Upper lobe of right lung (tissue), 1 donor: Measurements from ENCODE around the gene C10orf53. TPM values are rescaled to one million over a fixed set of nuclear protein-coding genes. Genes with fewer than 3 reads are reported as not detected.

Experiments
- ATAC-seq: fragments of 200-7000 bp; cut with Tn5 transposase; one replicate; pipeline ENCODE4 v1.9.1; 2020; ENCODE audit warnings: mild to moderate bottlenecking, moderate library complexity
- DNase-seq: peaks from one replicate; pipeline ENCODE4 v3.0.0-alpha.2; 2020
- H3K27ac ChIP-seq: fragments of 200-600 bp; one replicate; pipeline ENCODE4 v1.8.0; 2022
- H3K27me3 ChIP-seq: fragments of 200-600 bp; one replicate; pipeline ENCODE4 v1.8.0; 2022; ENCODE audit warnings: mild to moderate bottlenecking
- H3K36me3 ChIP-seq: fragments of 200-600 bp; one replicate; pipeline ENCODE4 v1.8.0; 2022
- H3K4me1 ChIP-seq: fragments of 200-600 bp; one replicate; pipeline ENCODE4 v1.8.0; 2022
- H3K4me3 ChIP-seq: fragments of 200-600 bp; one replicate; pipeline ENCODE4 v1.8.0; 2022; ENCODE audit warnings: mild to moderate bottlenecking
- H3K9me3 ChIP-seq: fragments of 200-600 bp; one replicate; pipeline ENCODE4 v1.8.0; 2022
- intact Hi-C: fragments of 100-400 bp; cut with DNase I; formaldehyde crosslinking; loops from one replicate; pipeline ENCODE4 v1.11.0; 2022
- total RNA-seq: library from RNA; stranded (reverse); fragmentation: NEBNext Ultra II Directional; extraction: Animal tissue kit (Norgen Biotek cat#: 25700); gene quantifications from one replicate; pipeline ENCODE4 v1.2.1, GENCODE V29; 2021
- TF ChIP-seq, protein P1 (sequence below): fragments of 200-600 bp; IDR thresholded peaks from one replicate; pipeline ENCODE4 v1.8.0; 2022; ENCODE audit warnings: antibody characterized with exemption
- donor health status: DM: no; HTN: yes; CAD: no; lungs with severe emphysema.

C10orf53 gene
- total RNA-seq, 1 donor from 2014 or later: not detected

GRCh38 chr10:49655099-49655498 is 24.4 kb upstream of the C10orf53 start:
- Histone ChIP-seq H3K4me3 (no peak overlapping the region), H3K36me3 (no peaks in the 10 kb centered on the region), H3K4me1 (no peaks in the 10 kb centered on the region), H3K27ac (no peak overlapping the region), H3K27me3 (peaks cover 12% of the 10 kb centered on the region), H3K9me3 (no peaks in the 10 kb centered on the region)
- ATAC-seq (no peak), DNase-seq (no peak)
- TF ChIP-seq, protein P1, sequence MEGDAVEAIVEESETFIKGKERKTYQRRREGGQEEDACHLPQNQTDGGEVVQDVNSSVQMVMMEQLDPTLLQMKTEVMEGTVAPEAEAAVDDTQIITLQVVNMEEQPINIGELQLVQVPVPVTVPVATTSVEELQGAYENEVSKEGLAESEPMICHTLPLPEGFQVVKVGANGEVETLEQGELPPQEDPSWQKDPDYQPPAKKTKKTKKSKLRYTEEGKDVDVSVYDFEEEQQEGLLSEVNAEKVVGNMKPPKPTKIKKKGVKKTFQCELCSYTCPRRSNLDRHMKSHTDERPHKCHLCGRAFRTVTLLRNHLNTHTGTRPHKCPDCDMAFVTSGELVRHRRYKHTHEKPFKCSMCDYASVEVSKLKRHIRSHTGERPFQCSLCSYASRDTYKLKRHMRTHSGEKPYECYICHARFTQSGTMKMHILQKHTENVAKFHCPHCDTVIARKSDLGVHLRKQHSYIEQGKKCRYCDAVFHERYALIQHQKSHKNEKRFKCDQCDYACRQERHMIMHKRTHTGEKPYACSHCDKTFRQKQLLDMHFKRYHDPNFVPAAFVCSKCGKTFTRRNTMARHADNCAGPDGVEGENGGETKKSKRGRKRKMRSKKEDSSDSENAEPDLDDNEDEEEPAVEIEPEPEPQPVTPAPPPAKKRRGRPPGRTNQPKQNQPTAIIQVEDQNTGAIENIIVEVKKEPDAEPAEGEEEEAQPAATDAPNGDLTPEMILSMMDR: no peak
- intact Hi-C loops: no loop called here

GRCh38 chr10:49656845-49657493 is 22.5 kb upstream of the C10orf53 start:
- DNase-seq (no peak), ATAC-seq (no peak)
- no peak overlapping the region for H3K27ac ChIP-seq
- peaks cover 12% of the 10 kb centered on the region for H3K27me3 ChIP-seq
- H3K36me3 ChIP-seq: no peaks in the 10 kb centered on the region
- H3K4me3 ChIP-seq: no peak overlapping the region
- no peaks in the 10 kb centered on the region for H3K9me3 ChIP-seq
- TF ChIP-seq, protein P1: no peak
- no peaks in the 10 kb centered on the region for H3K4me1 ChIP-seq
- intact Hi-C loops: no loop called here

DNA sequence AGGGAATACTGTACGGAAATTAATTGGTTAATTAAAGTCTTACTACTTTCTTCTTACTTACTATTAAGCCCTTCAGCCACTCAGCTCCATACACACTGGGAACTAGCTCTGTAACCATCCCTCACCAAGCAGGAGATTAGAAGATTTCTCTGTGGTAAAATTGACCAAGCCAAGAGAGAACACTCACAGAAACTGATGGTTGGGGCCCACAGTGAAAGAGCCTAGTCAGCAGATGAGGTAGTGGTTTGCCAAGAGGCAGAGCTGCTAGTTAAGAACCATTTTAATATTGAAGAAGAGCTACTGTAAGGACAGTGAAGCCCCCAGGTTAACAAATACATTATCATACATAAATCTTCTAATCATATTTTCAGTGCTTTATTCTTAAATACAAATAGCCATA is 21.8 kb upstream of the C10orf53 start:
- Histone ChIP-seq H3K27ac (no peak overlapping the region), H3K9me3 (no peaks in the 10 kb centered on the region), H3K4me3 (no peak overlapping the region), H3K36me3 (no peaks in the 10 kb centered on the region), H3K4me1 (no peaks in the 10 kb centered on the region), H3K27me3 (peaks cover 12% of the 10 kb centered on the region)
- ATAC-seq: no peak
- TF ChIP-seq, protein P1: no peak
- DNase-seq: no peak
- intact Hi-C loops: no loop called here

DNA sequence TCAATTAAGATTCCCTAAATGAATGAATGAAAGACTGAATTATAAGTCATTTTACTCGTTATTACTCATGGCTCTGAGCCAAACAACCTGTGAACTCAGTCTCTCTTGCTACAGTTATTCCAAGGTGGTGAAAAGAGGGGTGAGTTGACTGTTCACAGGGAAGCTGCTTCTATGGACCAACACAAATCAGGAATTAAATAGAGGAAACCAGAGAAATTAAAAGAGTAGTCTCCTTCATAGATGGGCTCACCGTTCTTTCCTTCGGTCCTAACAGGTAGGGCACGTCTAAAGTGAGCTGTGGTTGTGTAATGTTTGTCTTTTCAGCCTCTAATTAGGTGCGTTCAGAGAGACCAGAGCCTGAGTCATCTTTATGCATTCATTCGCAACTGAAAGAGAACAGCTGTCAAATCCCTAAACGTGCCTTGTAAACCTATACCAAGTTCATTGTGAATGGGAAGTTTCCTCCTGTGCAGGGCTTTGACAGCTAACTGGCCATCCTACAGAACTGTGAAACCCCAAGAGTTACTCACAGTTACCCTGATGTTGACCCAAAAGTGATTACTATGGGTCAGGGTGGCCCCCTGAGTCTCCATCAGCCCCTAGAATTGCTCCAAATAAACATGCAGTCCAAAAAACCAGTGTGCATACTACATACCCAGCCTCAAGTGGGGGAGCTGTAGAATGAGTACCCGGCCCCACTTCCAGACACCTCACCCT is 18.2 kb upstream of the C10orf53 start:
- DNase-seq (no peak), ATAC-seq (no peak)
- Histone ChIP-seq H3K9me3 (no peaks in the 10 kb centered on the region), H3K27me3 (no peaks in the 10 kb centered on the region), H3K4me3 (no peak overlapping the region), H3K4me1 (no peaks in the 10 kb centered on the region), H3K36me3 (no peaks in the 10 kb centered on the region), H3K27ac (no peak overlapping the region)
- intact Hi-C loops: no loop called here
- TF ChIP-seq, protein P1: no peak

- H3K4me1 ChIP-seq: no peaks in the 10 kb centered on the region
- H3K27me3 ChIP-seq: no peaks in the 10 kb centered on the region
- no peaks in the 10 kb centered on the region for H3K9me3 ChIP-seq
- H3K4me3 ChIP-seq: no peak overlapping the region
- H3K36me3 ChIP-seq: no peaks in the 10 kb centered on the region
- intact Hi-C loops: no loop called here
- H3K27ac ChIP-seq: no peak overlapping the region
- ATAC-seq (no peak), DNase-seq (no peak)
- TF ChIP-seq, protein P1: no peak
Measured at GRCh38 chr10:49662169-49662830, 17.2 kb upstream of the C10orf53 start.
